KBM-7 (cell line): ENCODE measurements around the gene SSR3.

ENCODE experiments used
- DNase-seq: peaks from one replicate; pipeline ENCODE4 v3.0.0-alpha.2; 2015
- in situ Hi-C: fragments of 300-500 bp; cut with MboI; formaldehyde crosslinking; loops from 2 replicates; pipeline ENCODE4 v1.14.3; 2020; ENCODE audit warnings: low sequenced_read_pairs, low pct_unique_long_range_greater_than_20kb, mixed read lengths

The SSR3 gene

GRCh38 chr3:156543043-156543555 lies 11.8 kb downstream of the SSR3 start:
- DNase-seq = no peak
- in situ Hi-C loops = loop anchor here (25.0 kb wide), 1 partner anchor 544 kb away; no protein-coding TSS in a partner anchor

DNA sequence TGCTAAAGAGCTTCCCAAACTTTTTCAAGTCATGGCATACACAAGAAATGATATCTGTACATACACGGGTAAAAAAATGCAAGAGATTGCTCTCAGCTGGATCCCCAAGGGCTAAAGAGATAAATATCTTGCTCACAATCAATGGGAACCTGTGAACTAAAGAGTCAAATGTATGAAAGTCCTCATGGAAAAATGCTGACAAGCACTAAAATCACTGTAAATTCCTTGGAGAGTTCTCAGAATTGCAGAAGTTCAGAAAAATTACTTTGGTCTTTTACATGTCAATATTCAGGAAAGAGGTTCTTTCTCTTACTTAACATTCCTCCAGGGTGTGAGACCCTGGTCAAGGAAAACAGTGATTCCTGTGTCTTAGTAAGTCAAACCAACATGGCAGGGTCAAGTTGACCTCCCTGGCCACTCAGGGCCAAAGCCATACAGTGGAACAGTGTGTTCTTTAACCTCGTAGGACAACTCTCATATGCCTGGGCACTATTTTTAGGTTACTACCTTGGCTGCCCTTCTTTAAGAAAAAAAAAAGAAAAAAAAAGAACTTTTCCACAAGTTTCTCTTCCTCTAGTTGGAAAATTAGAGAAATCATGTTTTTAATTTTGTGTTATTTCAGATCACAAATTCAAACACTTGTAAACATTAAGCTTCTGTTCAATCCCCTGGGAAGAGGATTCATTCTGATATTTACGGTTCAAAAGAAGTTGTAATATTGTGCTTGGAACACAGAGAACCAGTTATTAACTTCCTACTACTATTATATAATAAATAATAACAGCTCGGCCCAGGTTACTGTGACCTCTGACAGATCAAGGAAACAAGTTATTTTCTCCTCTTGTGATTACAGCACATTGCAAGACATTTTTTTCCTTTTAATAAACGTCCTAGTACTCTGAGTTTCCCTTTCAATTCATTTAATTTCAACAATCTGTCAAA lies 12.5 kb downstream of the SSR3 start:
- in situ Hi-C loops = loop anchor here (25.0 kb wide), 1 partner anchor 545 kb away; no protein-coding TSS in a partner anchor
- DNase-seq = no peak

GRCh38 chr3:156539802-156540201 lies 15.1 kb downstream of the SSR3 start:
- in situ Hi-C loops = loop anchor here (25.0 kb wide), 1 partner anchor 547 kb away; no protein-coding TSS in a partner anchor
- no peak for DNase-seq

- in situ Hi-C loops = loop anchor here (25.0 kb wide), 1 partner anchor 548 kb away; no protein-coding TSS in a partner anchor
- DNase-seq = no peak
Measured at GRCh38 chr3:156539051-156539450, 15.9 kb downstream of the SSR3 start.

DNA sequence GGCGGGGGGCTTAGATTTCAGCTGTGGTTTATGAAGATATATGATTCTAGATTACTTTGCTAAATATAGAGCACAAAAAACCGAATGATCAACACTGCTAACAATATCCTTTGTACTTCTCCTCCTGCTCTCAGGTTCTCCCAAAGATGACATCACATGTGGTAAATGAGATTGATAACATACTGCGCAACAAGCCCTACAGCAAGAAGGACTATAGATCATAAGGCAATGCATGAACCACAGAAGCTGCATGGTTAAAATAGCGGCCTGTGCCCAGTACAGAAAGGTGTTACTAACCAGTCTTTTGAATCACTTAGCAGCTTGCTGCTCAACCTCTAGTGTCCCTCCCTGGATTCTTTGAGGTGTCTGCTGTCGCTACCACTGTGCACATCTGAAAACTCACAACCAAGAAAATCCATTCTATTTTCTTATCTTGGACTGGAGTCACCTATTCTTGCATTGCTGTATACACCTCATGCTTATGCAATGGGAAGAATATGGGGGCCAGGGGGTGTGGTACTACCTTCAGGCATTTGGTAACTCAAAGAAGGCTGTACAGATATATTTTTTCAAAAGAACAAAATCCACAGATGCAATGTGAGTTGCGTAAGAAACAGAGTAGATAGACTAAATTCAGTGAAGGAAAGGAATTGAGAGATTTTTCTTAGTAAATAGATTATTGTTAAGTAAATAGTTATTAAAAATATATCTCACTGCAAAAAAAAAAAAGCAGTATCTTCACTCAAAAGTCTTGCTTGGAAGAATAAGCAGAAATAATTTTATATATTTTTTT lies 18.2 kb downstream of the SSR3 start:
- DNase-seq = no peak
- in situ Hi-C loops = loop anchor here (25.0 kb wide), 1 partner anchor 551 kb away; no protein-coding TSS in a partner anchor

DNA sequence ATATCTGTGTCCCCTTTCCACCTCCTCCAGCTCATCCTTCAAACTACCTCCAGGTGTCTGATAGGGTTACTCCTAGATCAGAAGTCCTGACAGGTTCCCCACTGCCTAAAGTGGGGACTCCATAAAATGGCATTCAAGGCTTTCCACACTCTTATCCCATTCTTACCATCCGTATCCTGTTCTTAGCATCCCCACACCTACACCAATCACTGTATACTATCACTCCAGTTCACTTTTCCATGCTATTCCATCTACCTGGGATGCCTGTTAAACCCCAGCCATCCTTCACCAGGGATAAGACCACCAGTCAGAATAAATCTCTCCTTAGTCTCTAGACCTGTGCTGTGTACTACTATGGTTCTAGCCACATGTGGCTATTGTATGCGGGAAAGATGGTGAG lies 19.1 kb downstream of the SSR3 start:
- no peak for DNase-seq
- in situ Hi-C loops = loop anchor here (25.0 kb wide), 1 partner anchor 552 kb away; no protein-coding TSS in a partner anchor

DNA sequence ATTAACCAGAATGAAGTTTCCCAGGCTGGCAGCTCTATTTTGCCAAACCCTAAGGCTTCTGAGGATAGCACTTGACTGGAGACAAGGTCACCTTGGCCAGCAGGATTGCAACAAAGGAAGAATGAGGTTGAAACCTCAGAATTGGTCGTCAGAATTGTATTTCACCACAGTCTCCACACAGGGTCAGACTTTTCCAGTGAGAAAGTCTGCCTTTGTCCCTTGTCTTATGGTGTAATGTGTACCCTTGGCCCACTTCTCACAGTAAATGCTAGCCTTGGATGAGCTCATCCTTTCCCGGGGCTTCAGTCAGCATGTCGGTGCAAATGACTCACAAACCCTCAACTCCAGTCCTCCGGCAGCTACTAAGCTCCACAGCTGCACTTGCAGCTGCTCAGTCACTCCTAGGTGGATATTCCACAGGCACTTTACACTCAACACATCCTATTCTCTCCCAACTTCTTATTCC lies 19.7 kb downstream of the SSR3 start:
- in situ Hi-C loops = loop anchor here (25.0 kb wide), 1 partner anchor 552 kb away; no protein-coding TSS in a partner anchor
- peak; percentile 50 for DNase-seq

DNA sequence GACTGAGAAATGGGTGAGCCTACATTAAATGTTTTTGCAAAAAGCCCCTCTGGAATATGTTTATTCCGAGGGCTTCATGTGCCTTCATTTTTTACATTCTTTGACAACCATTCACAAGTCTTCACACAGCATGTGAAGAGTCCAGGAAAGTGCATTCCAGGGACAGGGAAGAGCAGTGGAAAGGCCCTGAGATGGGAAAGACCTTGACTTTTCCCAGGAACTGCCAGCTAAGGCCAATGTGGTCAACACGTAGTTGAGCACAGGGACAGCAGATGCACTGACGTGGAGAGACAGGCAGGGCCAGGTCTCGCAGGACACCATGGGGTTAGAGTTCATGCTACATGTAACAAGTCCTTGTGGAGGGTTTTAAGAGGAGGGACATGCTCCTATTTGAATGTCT lies 21.7 kb downstream of the SSR3 start:
- no peak for DNase-seq
- in situ Hi-C loops = loop anchor here (25.0 kb wide), 1 partner anchor 554 kb away; no protein-coding TSS in a partner anchor

- in situ Hi-C loops = loop anchor here (25.0 kb wide), 1 partner anchor 555 kb away; no protein-coding TSS in a partner anchor
- DNase-seq = no peak
Measured at GRCh38 chr3:156532730-156533129, 22.2 kb downstream of the SSR3 start.

DNA sequence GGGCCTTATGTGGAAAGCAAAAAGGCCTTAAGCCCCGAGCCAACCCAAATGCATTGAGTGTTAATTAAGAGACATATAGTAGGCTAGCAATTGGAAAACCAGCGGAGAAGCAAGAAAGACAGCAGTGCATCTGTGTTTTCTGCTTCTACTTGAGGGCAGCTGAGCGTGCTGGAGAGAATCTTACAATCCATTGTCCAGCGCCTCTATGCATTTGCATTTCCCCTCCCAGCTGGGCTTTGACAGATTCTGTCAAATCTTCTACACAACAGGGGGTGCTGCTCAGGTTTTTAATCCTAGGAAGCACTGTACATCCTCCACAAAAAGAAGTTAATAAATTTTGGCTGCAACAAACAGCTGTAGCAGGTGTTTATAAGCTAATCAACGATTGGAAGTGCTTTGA lies 23.9 kb downstream of the SSR3 start:
- in situ Hi-C loops = loop anchor here (25.0 kb wide), 1 partner anchor 556 kb away; no protein-coding TSS in a partner anchor
- no peak for DNase-seq

- no peak for DNase-seq
- in situ Hi-C loops = loop anchor here (25.0 kb wide), 1 partner anchor 560 kb away; no protein-coding TSS in a partner anchor
Measured at GRCh38 chr3:156527060-156527459, 27.9 kb downstream of the SSR3 start.

GRCh38 chr3:156525808-156526207 lies 29.1 kb downstream of the SSR3 start:
- no peak for DNase-seq
- in situ Hi-C loops = loop anchor here (25.0 kb wide), 1 partner anchor 561 kb away; no protein-coding TSS in a partner anchor

- in situ Hi-C loops = no loop called here
- DNase-seq = peak; percentile 54
Measured at GRCh38 chr3:156522673-156523072, 32.2 kb downstream of the SSR3 start.

- in situ Hi-C loops = no loop called here
- DNase-seq = no peak
Measured at GRCh38 chr3:156519758-156520162, 35.2 kb downstream of the SSR3 start.

DNA sequence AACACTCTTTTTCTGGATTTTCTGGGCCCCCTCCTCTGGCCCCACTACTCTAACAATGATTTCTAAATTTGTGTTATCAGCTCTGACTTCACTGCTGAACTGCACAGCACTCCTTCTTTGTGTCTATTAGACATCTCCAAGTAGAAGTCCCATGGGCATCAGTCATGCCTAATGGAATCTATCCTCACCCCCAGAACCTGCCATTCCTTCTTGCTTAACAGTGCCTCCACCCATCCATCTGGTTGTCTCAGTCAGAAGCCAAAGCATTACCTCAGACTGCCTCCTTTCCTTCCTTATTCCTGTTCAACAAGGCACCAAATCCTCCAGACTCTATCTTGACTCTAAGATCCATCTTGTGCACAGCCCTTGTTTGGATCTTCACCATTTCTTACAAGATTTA lies 36.2 kb downstream of the SSR3 start:
- in situ Hi-C loops = no loop called here
- no peak for DNase-seq

DNA sequence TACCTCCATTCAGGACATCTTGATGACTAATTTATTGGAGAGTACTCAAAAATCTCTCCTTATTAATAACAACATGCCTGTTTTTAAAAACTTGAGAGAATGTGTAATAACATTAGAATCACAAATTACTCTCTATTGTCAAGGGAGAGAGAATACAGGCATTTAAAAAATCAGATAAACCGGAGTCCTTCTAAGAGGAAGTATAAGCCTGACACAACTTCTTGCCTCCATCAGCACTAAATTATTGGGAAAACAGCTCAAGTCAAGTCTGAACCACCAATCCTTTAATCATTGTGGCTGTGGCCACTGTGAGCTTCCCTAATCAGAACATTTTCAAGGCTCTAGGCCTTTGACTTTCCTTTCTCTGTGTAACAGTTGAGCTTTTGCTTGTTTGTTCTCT lies 38.0 kb downstream of the SSR3 start:
- DNase-seq = no peak
- in situ Hi-C loops = no loop called here

- in situ Hi-C loops = no loop called here
- DNase-seq = no peak
Measured at GRCh38 chr3:156516284-156516683, 38.6 kb downstream of the SSR3 start.

GRCh38 chr3:156513619-156514018 lies 41.3 kb downstream of the SSR3 start:
- in situ Hi-C loops = no loop called here
- DNase-seq = no peak
